Endothelial cell of umbilical vein (primary cell): ENCODE results near the gene TSPAN18.

ENCODE experiments used
- EZH2 ChIP-seq: IDR thresholded peaks from 2 replicates; pipeline ENCODE4 v1.6.1; 2012; ENCODE audit warnings: borderline replicate concordance, low read depth, mild to moderate bottlenecking, moderate library complexity, low read length, inconsistent platforms; ENCODE audit not compliant: severe bottlenecking
- POLR2A ChIP-seq: IDR thresholded peaks from 2 replicates; pipeline ENCODE4 v1.6.1; 2012; ENCODE audit warnings: low read depth, mild to moderate bottlenecking, control low read depth, low read length

DNA sequence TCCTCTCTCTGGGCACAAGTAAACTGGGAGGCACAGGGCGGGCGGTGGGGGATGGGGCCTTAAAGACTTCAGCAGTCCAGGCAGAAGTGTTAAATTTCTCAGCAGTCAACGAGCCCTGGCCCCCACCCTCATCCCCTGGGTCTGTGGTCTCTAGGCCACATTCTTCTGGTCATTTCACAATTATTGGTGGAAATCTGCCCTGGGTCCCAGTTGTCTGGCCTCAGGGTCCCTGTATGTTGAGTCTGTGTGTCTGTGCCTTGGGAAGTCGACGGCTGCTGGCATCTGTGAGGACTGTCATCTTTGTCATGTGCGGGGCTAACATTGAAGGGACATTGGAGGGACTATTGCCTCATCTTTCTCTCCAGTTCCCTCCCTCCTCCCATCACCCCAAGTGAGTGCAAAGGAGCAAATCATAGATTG lies 1.7 kb downstream of the TSPAN18 start:
- TF ChIP-seq EZH2 (no peak), POLR2A (no peak)
